HepG2 (cell line): Measurements from ENCODE around the gene ACOT9.

Source experiments
- ESRRA ChIP-seq: sonication (generic); formaldehyde crosslinking; IDR thresholded peaks from 2 replicates; pipeline ENCODE4 v1.5.1; 2020; ENCODE audit warnings: mild to moderate bottlenecking, low read depth, missing genetic modification reagents
- HDAC2 ChIP-seq: sonication (generic); formaldehyde crosslinking; IDR thresholded peaks from 2 replicates; pipeline ENCODE4 v1.4.0; 2020; ENCODE audit warnings: missing genetic modification reagents
- POLR2A ChIP-seq, 2 experiments: IDR thresholded peaks; 2 replicates each; pipeline ENCODE4 v1.6.1; 2011; ENCODE audit warnings: low read depth in 2 of 2, low read length in 2 of 2, mild to moderate bottlenecking in 1 of 2, moderate library complexity in 1 of 2; ENCODE audit not compliant: insufficient read depth in 1 of 2
- TP53 ChIP-seq: sonication (generic); formaldehyde crosslinking; conservative IDR thresholded peaks from 2 replicates; pipeline ENCODE4 v1.4.0; 2020; ENCODE audit warnings: missing genetic modification reagents
- ZBTB4 ChIP-seq: sonication (generic); formaldehyde crosslinking; IDR thresholded peaks from 2 replicates; pipeline ENCODE4 v1.4.0; 2020; ENCODE audit warnings: missing genetic modification reagents, mild to moderate bottlenecking, borderline replicate concordance
- ZFP62 ChIP-seq: sonication (generic); formaldehyde crosslinking; IDR thresholded peaks from 2 replicates; pipeline ENCODE4 v1.4.0; 2020; ENCODE audit warnings: missing genetic modification reagents

- TF ChIP-seq ZFP62 (CRISPR knock-in tag) (no peak), HDAC2 (CRISPR knock-in tag) (no peak), POLR2A (IDR thresholded peaks at IDR 0.05; ENCODE audit: insufficient read depth in 1 of 2, low read depth in 2 of 2, low read length in 2 of 2) (no peak), ESRRA (CRISPR knock-in tag) (no peak), TP53 (CRISPR knock-in tag) (no peak), ZBTB4 (no peak)
Observed at GRCh38 chrX:23656091-23656490, 87.0 kb downstream of the ACOT9 start.
